HepG2 (cell line): ENCODE measurements around the gene WDR54. TPM values are rescaled to one million over a fixed set of nuclear protein-coding genes. Genes with fewer than 3 reads are reported as not detected.

Experiments used
- BRF2 ChIP-seq: sonication (generic); formaldehyde crosslinking; IDR thresholded peaks from 2 replicates; pipeline ENCODE4 v1.8.1; 2022; ENCODE audit warnings: mild to moderate bottlenecking, missing genetic modification reagents
- HINFP ChIP-seq: sonication (generic); formaldehyde crosslinking; IDR thresholded peaks from 2 replicates; pipeline ENCODE4 v1.4.0; 2020; ENCODE audit warnings: low read depth, mild to moderate bottlenecking, missing genetic modification reagents
- MAF1 ChIP-seq: sonication (generic); formaldehyde crosslinking; IDR thresholded peaks from 2 replicates; pipeline ENCODE4 v1.5.0; 2020; ENCODE audit warnings: missing genetic modification reagents, borderline replicate concordance
- POGZ ChIP-seq: sonication (generic); formaldehyde crosslinking; IDR thresholded peaks from 2 replicates; pipeline ENCODE4 v1.4.0; 2020; ENCODE audit warnings: mild to moderate bottlenecking, missing genetic modification reagents
- ZBTB39 ChIP-seq: sonication (generic); formaldehyde crosslinking; IDR thresholded peaks from 2 replicates; pipeline ENCODE4 v1.5.0; 2020; ENCODE audit warnings: missing genetic modification reagents
- ZC3H13 ChIP-seq: sonication (generic); formaldehyde crosslinking; IDR thresholded peaks from 2 replicates; pipeline ENCODE4 v1.8.1; 2023; ENCODE audit warnings: mild to moderate bottlenecking, missing genetic modification reagents, moderate library complexity
- ZNF138 ChIP-seq: sonication (generic); formaldehyde crosslinking; IDR thresholded peaks from 2 replicates; pipeline ENCODE4 v1.5.0; 2020; ENCODE audit warnings: mild to moderate bottlenecking, low read depth, missing genetic modification reagents
- ZNF24 ChIP-seq: fragments of 450-650 bp; IDR thresholded peaks from 2 replicates; pipeline ENCODE4 v1.6.1; 2017; ENCODE audit warnings: antibody characterized with exemption, mild to moderate bottlenecking
- ZNF556 ChIP-seq: sonication (generic); formaldehyde crosslinking; IDR thresholded peaks from 2 replicates; pipeline ENCODE4 v1.4.0; 2020; ENCODE audit warnings: mild to moderate bottlenecking, missing genetic modification reagents, borderline replicate concordance
- polyA plus RNA-seq, 8 experiments: library from polyadenylated mRNA; depleted of rRNA in 3 of 8; stranded (reverse) in 7 of 8; unstranded in 1 of 8; fragments of >200 nt; fragmentation: Illumina TruSeq in 4 of 8; extraction: Trizol in 4 of 8; gene quantifications; 2 replicates each; pipeline versions ENCODE4 v1.2.1 to v1.2.3, GENCODE V29; 2011 to 2016; ENCODE audit warnings: low read depth in 4 of 8, missing spikeins in 1 of 8, mixed read lengths in 1 of 8; ENCODE audit not compliant: insufficient read depth in 1 of 8
- total RNA-seq, 5 experiments: library from RNA; depleted of rRNA; stranded (reverse); fragments of >200 nt; fragmentation: Illumina TruSeq; extraction: Trizol; gene quantifications; 2 replicates each; pipeline ENCODE4 v1.2.3, GENCODE V29; 2016; ENCODE audit warnings: low read depth in 1 of 5

The WDR54 gene
- total and polyA plus RNA-seq, 2 of the 13 experiments (the other 11 are each of a cell fraction or from before 2014, with no cell fraction given), result 2.0 to 17.3 TPM

GRCh38 chr2:74442483-74443297 is 21.2 kb downstream of the WDR54 start (continued):
- 0 out of 2 replicates have a peak, but pooled peaks have one; percentile 5 for TF ChIP-seq BRF2 (CRISPR knock-in tag)
- 0 out of 2 replicates have a peak, but pooled peaks have one; percentile 56 for TF ChIP-seq ZBTB39 (CRISPR knock-in tag)
- peak; percentile 47; the same call in 1 of the 2 replicates for TF ChIP-seq ZNF24
- 0 out of 2 replicates have a peak, but pooled peaks have one; percentile 1 for TF ChIP-seq MAF1
- 0 out of 2 replicates have a peak, but pooled peaks have one; percentile 72 for TF ChIP-seq ZNF138 (CRISPR knock-in tag)
- peak; percentile 8; the same call in 1 of the 2 replicates for TF ChIP-seq HINFP (CRISPR knock-in tag)
- peak; percentile 82; the same call in 1 of the 2 replicates for TF ChIP-seq ZNF556 (CRISPR knock-in tag)
- TF ChIP-seq POGZ, result peak; percentile 55; the same call in 1 of the 2 replicates
- TF ChIP-seq ZC3H13, result 0 out of 2 replicates have a peak, but pooled peaks have one; percentile 11
